ENCODE results near the gene SLIT3. TPM values are rescaled to one million over a fixed set of nuclear protein-coding genes. Genes with fewer than 3 reads are reported as not detected.
"Not testable (repeated sequence)": the region's sequence is repeated elsewhere in the genome, so short reads cannot be mapped to it uniquely, and the experiment has no call there.

SLIT3 gene
- total and polyA plus RNA-seq, 5 donors from 2014 or later = not detected

GRCh38 chr5:169105582-169105981 lies 195.4 kb downstream of the SLIT3 start:
- H3K27me3 ChIP-seq (ENCODE audit: control insufficient read depth, insufficient read depth, low read length); ATAC-seq (ENCODE audit: low read depth in 2 of 2); H3K4me3 ChIP-seq (ENCODE audit: low read depth, low read length); DNase-seq; H3K9me3 ChIP-seq (ENCODE audit: control insufficient read depth in 2 of 2, low read length in 2 of 2); H3K4me1 Mint-ChIP-seq; H3K27me3 Mint-ChIP-seq; H3K36me3 ChIP-seq (ENCODE audit: control insufficient read depth, insufficient read depth, low read length); H3K36me3 Mint-ChIP-seq; H3K4me1 ChIP-seq (ENCODE audit: control insufficient read depth, insufficient read depth, low read length, poor library complexity, severe bottlenecking); H3K27ac ChIP-seq (ENCODE audit: insufficient read depth, low read length, poor library complexity, severe bottlenecking); H3K27ac Mint-ChIP-seq; H3K4me3 Mint-ChIP-seq; H3K9me3 Mint-ChIP-seq: not testable (repeated sequence)

- Histone ChIP-seq H3K27me3 (ENCODE audit: control insufficient read depth, insufficient read depth, low read length) (no peaks in the 10 kb centered on the region), H3K36me3 (ENCODE audit: control insufficient read depth, insufficient read depth, low read length) (no peaks in the 10 kb centered on the region), H3K27ac (ENCODE audit: insufficient read depth, low read length, poor library complexity, severe bottlenecking) (no peak overlapping the region), H3K4me1 (ENCODE audit: control insufficient read depth, insufficient read depth, low read length, poor library complexity, severe bottlenecking) (no peaks in the 10 kb centered on the region), H3K4me3 (ENCODE audit: low read depth, low read length) (no peak overlapping the region), H3K9me3 (ENCODE audit: control insufficient read depth in 2 of 2, low read length in 2 of 2) (no peaks in the 10 kb centered on the region)
- Mint-ChIP-seq H3K27me3 (peaks cover 8% of the 10 kb centered on the region), H3K9me3 (peaks cover 0 to 2% (median 1%) of the 10 kb centered on the region in 7 donors), H3K36me3 (no peaks in the 10 kb centered on the region), H3K27ac (peak overlapping the region in 1 of 3 donors; percentile 53), H3K4me1 (no peaks in the 10 kb centered on the region), H3K4me3 (no peak overlapping the region)
- ATAC-seq (ENCODE audit: low read depth in 2 of 2) (no peak), DNase-seq (no peak)
These were observed 195.9 kb downstream of the SLIT3 start for GRCh38 chr5:169104937-169105494.

GRCh38 chr5:169103586-169104181 lies 197.3 kb downstream of the SLIT3 start:
- no peak overlapping the region for H3K4me3 ChIP-seq (ENCODE audit: low read depth, low read length)
- H3K9me3 Mint-ChIP-seq = peaks cover 0 to 2% (median 0%) of the 10 kb centered on the region in 7 donors
- no peaks in the 10 kb centered on the region for H3K4me1 ChIP-seq (ENCODE audit: control insufficient read depth, insufficient read depth, low read length, poor library complexity, severe bottlenecking)
- DNase-seq (no peak), ATAC-seq (ENCODE audit: low read depth in 2 of 2) (no peak)
- peaks cover 3% of the 10 kb centered on the region for H3K27me3 Mint-ChIP-seq
- no peaks in the 10 kb centered on the region for H3K27me3 ChIP-seq (ENCODE audit: control insufficient read depth, insufficient read depth, low read length)
- H3K27ac Mint-ChIP-seq = no peak overlapping the region
- no peak overlapping the region for H3K27ac ChIP-seq (ENCODE audit: insufficient read depth, low read length, poor library complexity, severe bottlenecking)
- H3K4me3 Mint-ChIP-seq = no peak overlapping the region
- no peaks in the 10 kb centered on the region for H3K36me3 ChIP-seq (ENCODE audit: control insufficient read depth, insufficient read depth, low read length)
- no peaks in the 10 kb centered on the region for H3K4me1 Mint-ChIP-seq
- H3K9me3 ChIP-seq (ENCODE audit: control insufficient read depth in 2 of 2, low read length in 2 of 2) = no peaks in the 10 kb centered on the region
- H3K36me3 Mint-ChIP-seq = no peaks in the 10 kb centered on the region

GRCh38 chr5:169101966-169102365 lies 199.0 kb downstream of the SLIT3 start:
- no peak overlapping the region for H3K4me3 Mint-ChIP-seq
- H3K27ac ChIP-seq (ENCODE audit: insufficient read depth, low read length, poor library complexity, severe bottlenecking) = no peak overlapping the region
- no peak for DNase-seq
- H3K9me3 ChIP-seq (ENCODE audit: control insufficient read depth in 2 of 2, low read length in 2 of 2) = no peaks in the 10 kb centered on the region
- H3K4me1 Mint-ChIP-seq = no peaks in the 10 kb centered on the region
- no peak overlapping the region for H3K4me3 ChIP-seq (ENCODE audit: low read depth, low read length)
- H3K9me3 Mint-ChIP-seq = peaks cover 0 to 2% (median 0%) of the 10 kb centered on the region in 7 donors
- no peaks in the 10 kb centered on the region for H3K4me1 ChIP-seq (ENCODE audit: control insufficient read depth, insufficient read depth, low read length, poor library complexity, severe bottlenecking)
- no peaks in the 10 kb centered on the region for H3K36me3 ChIP-seq (ENCODE audit: control insufficient read depth, insufficient read depth, low read length)
- no peak for ATAC-seq (ENCODE audit: low read depth in 2 of 2)
- no peak overlapping the region for H3K27ac Mint-ChIP-seq
- H3K27me3 Mint-ChIP-seq = no peaks in the 10 kb centered on the region
- no peaks in the 10 kb centered on the region for H3K27me3 ChIP-seq (ENCODE audit: control insufficient read depth, insufficient read depth, low read length)
- no peaks in the 10 kb centered on the region for H3K36me3 Mint-ChIP-seq

- Histone ChIP-seq H3K27ac (ENCODE audit: insufficient read depth, low read length, poor library complexity, severe bottlenecking) (no peak overlapping the region), H3K36me3 (ENCODE audit: control insufficient read depth, insufficient read depth, low read length) (no peaks in the 10 kb centered on the region), H3K9me3 (ENCODE audit: control insufficient read depth in 2 of 2, low read length in 2 of 2) (no peaks in the 10 kb centered on the region), H3K4me1 (ENCODE audit: control insufficient read depth, insufficient read depth, low read length, poor library complexity, severe bottlenecking) (no peaks in the 10 kb centered on the region), H3K27me3 (ENCODE audit: control insufficient read depth, insufficient read depth, low read length) (no peaks in the 10 kb centered on the region), H3K4me3 (ENCODE audit: low read depth, low read length) (no peak overlapping the region)
- Mint-ChIP-seq H3K4me1 (no peaks in the 10 kb centered on the region), H3K27me3 (no peaks in the 10 kb centered on the region), H3K4me3 (no peak overlapping the region), H3K36me3 (no peaks in the 10 kb centered on the region), H3K9me3 (peaks cover 0 to 2% (median 0%) of the 10 kb centered on the region in 7 donors), H3K27ac (no peak overlapping the region)
- ATAC-seq (ENCODE audit: low read depth in 2 of 2) (no peak), DNase-seq (no peak)
These were observed 200.2 kb downstream of the SLIT3 start for GRCh38 chr5:169100735-169101075.

GRCh38 chr5:169099801-169100734 lies 200.9 kb downstream of the SLIT3 start:
- Histone ChIP-seq H3K4me3 (ENCODE audit: low read depth, low read length) (no peak overlapping the region), H3K4me1 (ENCODE audit: control insufficient read depth, insufficient read depth, low read length, poor library complexity, severe bottlenecking) (no peaks in the 10 kb centered on the region), H3K9me3 (ENCODE audit: control insufficient read depth in 2 of 2, low read length in 2 of 2) (no peaks in the 10 kb centered on the region), H3K27me3 (ENCODE audit: control insufficient read depth, insufficient read depth, low read length) (no peaks in the 10 kb centered on the region), H3K36me3 (ENCODE audit: control insufficient read depth, insufficient read depth, low read length) (no peaks in the 10 kb centered on the region), H3K27ac (ENCODE audit: insufficient read depth, low read length, poor library complexity, severe bottlenecking) (no peak overlapping the region)
- Mint-ChIP-seq H3K36me3 (no peaks in the 10 kb centered on the region), H3K27ac (no peak overlapping the region), H3K27me3 (no peaks in the 10 kb centered on the region), H3K4me1 (no peaks in the 10 kb centered on the region), H3K4me3 (no peak overlapping the region), H3K9me3 (peaks cover 0 to 1% (median 0%) of the 10 kb centered on the region in 7 donors)
- ATAC-seq (ENCODE audit: low read depth in 2 of 2) = no peak
- DNase-seq = no peak

- H3K9me3 ChIP-seq (ENCODE audit: control insufficient read depth in 2 of 2, low read length in 2 of 2) = no peaks in the 10 kb centered on the region
- H3K4me3 ChIP-seq (ENCODE audit: low read depth, low read length) = no peak overlapping the region
- H3K27ac Mint-ChIP-seq = no peak overlapping the region
- no peaks in the 10 kb centered on the region for H3K36me3 Mint-ChIP-seq
- no peaks in the 10 kb centered on the region for H3K9me3 Mint-ChIP-seq
- ATAC-seq (ENCODE audit: low read depth in 2 of 2) (no peak), DNase-seq (no peak)
- H3K27ac ChIP-seq (ENCODE audit: insufficient read depth, low read length, poor library complexity, severe bottlenecking) = no peak overlapping the region
- no peaks in the 10 kb centered on the region for H3K4me1 ChIP-seq (ENCODE audit: control insufficient read depth, insufficient read depth, low read length, poor library complexity, severe bottlenecking)
- H3K4me1 Mint-ChIP-seq = no peaks in the 10 kb centered on the region
- H3K27me3 ChIP-seq (ENCODE audit: control insufficient read depth, insufficient read depth, low read length) = no peaks in the 10 kb centered on the region
- no peak overlapping the region for H3K4me3 Mint-ChIP-seq
- no peaks in the 10 kb centered on the region for H3K27me3 Mint-ChIP-seq
- no peaks in the 10 kb centered on the region for H3K36me3 ChIP-seq (ENCODE audit: control insufficient read depth, insufficient read depth, low read length)
These were observed 202.4 kb downstream of the SLIT3 start for GRCh38 chr5:169098331-169099121.

All from CD4-positive, CD25-positive, alpha-beta regulatory T cell (primary cell).